Activated CD4-positive, alpha-beta T cell treated with anti-CD3 and anti-CD28 coated beads, Interleukin-2, amount 50 U/mL, for 16 hours (primary cell): Measurements from ENCODE around the gene ATOH8.
"Not testable (repeated sequence)": the region's sequence is repeated elsewhere in the genome, so short reads cannot be mapped to it uniquely, and the experiment has no call there.

Source experiments
- DNase-seq: peaks from one replicate; pipeline ENCODE4 v3.0.0-alpha.2; 2020

ATOH8 gene

GRCh38 chr2:85806358-85807118 lies 52.7 kb downstream of the ATOH8 start:
- no peak for DNase-seq

- no peak for DNase-seq
Measured at GRCh38 chr2:85807756-85808155, 54.0 kb downstream of the ATOH8 start.

GRCh38 chr2:85810371-85811179 lies 56.8 kb downstream of the ATOH8 start:
- DNase-seq, result no peak

- DNase-seq, result no peak
Measured at GRCh38 chr2:85811180-85812093, 57.6 kb downstream of the ATOH8 start.

GRCh38 chr2:85812094-85812735 lies 58.4 kb downstream of the ATOH8 start:
- DNase-seq, result no peak

GRCh38 chr2:85813211-85813981 lies 59.6 kb downstream of the ATOH8 start:
- DNase-seq, result no peak

GRCh38 chr2:85813982-85814801 lies 60.4 kb downstream of the ATOH8 start:
- DNase-seq, result peak; percentile 83

GRCh38 chr2:85814802-85815550 lies 61.2 kb downstream of the ATOH8 start:
- DNase-seq, result no peak

- DNase-seq, result no peak
Measured at GRCh38 chr2:85819811-85820510, 66.2 kb downstream of the ATOH8 start.

GRCh38 chr2:85822766-85823165 lies 69.0 kb downstream of the ATOH8 start:
- DNase-seq, result no peak

- DNase-seq, result no peak
Measured at GRCh38 chr2:85823951-85824350, 70.2 kb downstream of the ATOH8 start.

GRCh38 chr2:85826990-85827878 lies 73.4 kb downstream of the ATOH8 start:
- DNase-seq, result peak; percentile 71

GRCh38 chr2:85827879-85828569 lies 74.2 kb downstream of the ATOH8 start:
- DNase-seq, result no peak

- no peak for DNase-seq
Measured at GRCh38 chr2:85828725-85829124, 74.9 kb downstream of the ATOH8 start.

GRCh38 chr2:85829394-85829793 lies 75.6 kb downstream of the ATOH8 start:
- DNase-seq, result not testable (repeated sequence)

- peak; percentile 21 for DNase-seq
Measured at GRCh38 chr2:85830645-85831044, 76.9 kb downstream of the ATOH8 start.

GRCh38 chr2:85831735-85832134 lies 77.9 kb downstream of the ATOH8 start:
- peak; percentile 54 for DNase-seq

GRCh38 chr2:85834466-85834865 lies 80.7 kb downstream of the ATOH8 start:
- no peak for DNase-seq
